Keratinocyte (primary cell): Measurements from ENCODE around the gene RHOB.

ENCODE experiments used
- CTCF ChIP-seq, 3 experiments: IDR thresholded peaks in 1 of 3; conservative IDR thresholded peaks in 1 of 3; optimal IDR thresholded peaks in 1 of 3; 2 replicates in 2 of 3; 3 replicates in 1 of 3; pipeline versions ENCODE3 to v1.5.1; 2011; ENCODE audit warnings: low read length in 3 of 3, mild to moderate bottlenecking in 3 of 3, moderate library complexity in 2 of 3, control low read depth in 1 of 3, inconsistent platforms in 1 of 3; ENCODE audit not compliant: insufficient read depth in 2 of 3; ENCODE audit errors: extremely low read depth in 1 of 3
- EZH2 ChIP-seq: IDR thresholded peaks from one replicate; pipeline ENCODE4 v1.6.1; 2012; ENCODE audit warnings: inconsistent platforms, mild to moderate bottlenecking, low read length, moderate library complexity

- TF ChIP-seq CTCF (optimal IDR thresholded peaks at IDR 0.05 in 1 of 3, IDR thresholded peaks at IDR 0.05 in 1 of 3, conservative IDR thresholded peaks at IDR 0.05 in 1 of 3; ENCODE audit: extremely low read depth in 1 of 3, insufficient read depth in 2 of 3, low read length in 3 of 3) (no peak), EZH2 (no peak)
Observed at GRCh38 chr2:20456636-20457426, 10.0 kb downstream of the RHOB start.
